Measurements from ENCODE around the gene COPS7A. TPM values are rescaled to one million over a fixed set of nuclear protein-coding genes. Genes with fewer than 3 reads are reported as not detected.
A peak's percentile ranks its signal among the peaks of the same experiment; 100 is the strongest.

Gene COPS7A
- total RNA-seq, 1 experiment from 2014 or later = 67.8 TPM

- Histone ChIP-seq H3K4me3 (replicated peaks in 1 of 2; ENCODE audit: low read depth in 1 of 2, low read length in 2 of 2) (0 out of 4 replicates have a peak overlapping the region, but pooled peaks of 1 of the 2 experiments have one; percentile 85), H3K36me3 (ENCODE audit: control insufficient read depth in 1 of 2, insufficient read depth in 2 of 2, low read length in 2 of 2) (peaks cover 9 to 13% of the 10 kb centered on the region in 2 experiments; a peak in 3 of 4 replicates), H3K27ac (ENCODE audit: low read depth, low read length) (peak overlapping the region; percentile 72; the same call in 1 of the 2 replicates), H3K4me2 (ENCODE audit: low read length) (peak overlapping the region; percentile 95), H3K79me2 (ENCODE audit: insufficient read depth, low read length) (peaks cover 29% of the 10 kb centered on the region), H3K9ac (ENCODE audit: low read length) (no peak overlapping the region), H3K27me3 (ENCODE audit: insufficient read depth, low read length) (no peaks in the 10 kb centered on the region), H3K4me1 (ENCODE audit: control insufficient read depth in 1 of 2, insufficient read depth in 2 of 2, low read length in 2 of 2) (peaks cover 32 to 61% of the 10 kb centered on the region in 2 experiments), H3K9me2 (ENCODE audit: insufficient read depth) (no peaks in the 10 kb centered on the region), H3K9me3 (ENCODE audit: control insufficient read depth in 1 of 2, insufficient read depth in 1 of 2, low read depth in 1 of 2, low read length in 2 of 2) (no peaks in the 10 kb centered on the region), H2AFZ (ENCODE audit: low read depth, low read length, poor library complexity, severe bottlenecking) (no peak overlapping the region), H4K20me1 (ENCODE audit: insufficient read depth) (no peaks in the 10 kb centered on the region)
- POLR2A ChIA-PET = no interaction called here
- ATAC-seq (no peak), DNase-seq (ENCODE audit: low read depth, low spot score) (no peak)
- RAD21 ChIA-PET (ENCODE audit: low non-redundant PET in 1 of 2, low total read pairs in 2 of 2, uncharacterized antibody in 2 of 2, unreplicated experiment in 2 of 2) = interaction anchor here in 1 of 2 experiments (0.8 kb wide), 1 partner anchor 15 kb away, joined by 4 read pairs; no protein-coding TSS in a partner anchor
- no TSS peak for BruUV-seq (replicated peaks)
- intact Hi-C loops (cut with micrococcal nuclease) = no loop called here
- no peak for TF ChIP-seq EZH2 (IDR thresholded peaks at IDR 0.05)
- TF ChIP-seq RAD21 (IDR thresholded peaks at IDR 0.05; ENCODE audit: low read depth) = no peak
- no peak for TF ChIP-seq ELF1 (IDR thresholded peaks at IDR 0.05; ENCODE audit: borderline replicate concordance, low read depth)
- no peak for TF ChIP-seq SIN3A (IDR thresholded peaks at IDR 0.05; ENCODE audit: low read depth)
- TF ChIP-seq ZFX (IDR thresholded peaks at IDR 0.05) = no peak
- no peak for TF ChIP-seq CEBPB (IDR thresholded peaks at IDR 0.05; ENCODE audit: low read depth)
- no peak for TF ChIP-seq POLR2A (IDR thresholded peaks at IDR 0.05; ENCODE audit: borderline replicate concordance, extremely low read depth, insufficient read depth, insufficient read length)
- TF ChIP-seq ZNF274 (IDR thresholded peaks at IDR 0.05; ENCODE audit: low read depth, low read length) = no peak
- no peak for TF ChIP-seq SRF (IDR thresholded peaks at IDR 0.05; ENCODE audit: low read depth)
- TF ChIP-seq CBX3 (IDR thresholded peaks at IDR 0.05; ENCODE audit: low read depth) = no peak
- TF ChIP-seq, protein P1, sequence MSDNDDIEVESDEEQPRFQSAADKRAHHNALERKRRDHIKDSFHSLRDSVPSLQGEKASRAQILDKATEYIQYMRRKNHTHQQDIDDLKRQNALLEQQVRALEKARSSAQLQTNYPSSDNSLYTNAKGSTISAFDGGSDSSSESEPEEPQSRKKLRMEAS (IDR thresholded peaks at IDR 0.05) = no peak
- no peak for TF ChIP-seq EGR1 (IDR thresholded peaks at IDR 0.05; ENCODE audit: low read depth)
- TF ChIP-seq ZBTB33 (IDR thresholded peaks at IDR 0.05; ENCODE audit: extremely low read depth, insufficient replicate concordance, low read length) = no peak
- TF ChIP-seq, protein P2, sequence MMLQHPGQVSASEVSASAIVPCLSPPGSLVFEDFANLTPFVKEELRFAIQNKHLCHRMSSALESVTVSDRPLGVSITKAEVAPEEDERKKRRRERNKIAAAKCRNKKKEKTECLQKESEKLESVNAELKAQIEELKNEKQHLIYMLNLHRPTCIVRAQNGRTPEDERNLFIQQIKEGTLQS (IDR thresholded peaks at IDR 0.05) = no peak
- no peak for TF ChIP-seq TCF7L2 (IDR thresholded peaks at IDR 0.05; ENCODE audit: borderline replicate concordance, extremely low read depth, insufficient read depth, insufficient read length)
- CTCF ChIA-PET = interaction anchor here (1.0 to 1.6 kb wide), 3 partner anchors 9 to 84 kb away, joined by 3 to 9 read pairs (median 4); partner anchors contain the start of gene MLF2
These were observed 45.1 kb downstream of the COPS7A start for GRCh38 chr12:6768990-6769389.

Data from HCT116 (cell line).